Skeletal muscle satellite cell (primary cell): ENCODE results near the gene GPR162.

Experiments used
- H3K27me3 ChIP-seq: 2 replicates; pipeline ENCODE4 v1.7.0; 2013; ENCODE audit warnings: low read length; ENCODE audit not compliant: control insufficient read depth, insufficient read depth
- H3K36me3 ChIP-seq: 2 replicates; pipeline ENCODE4 v1.7.0; 2013; ENCODE audit warnings: mild to moderate bottlenecking, control low read depth, low read length; ENCODE audit not compliant: insufficient read depth
- H3K4me1 ChIP-seq: 2 replicates; pipeline ENCODE4 v1.7.0; 2013; ENCODE audit warnings: low read length; ENCODE audit not compliant: control insufficient read depth, insufficient read depth
- H3K4me2 ChIP-seq: 2 replicates; pipeline ENCODE4 v1.7.0; 2013; ENCODE audit warnings: mild to moderate bottlenecking, low read length
- H3K4me3 ChIP-seq: 2 replicates; pipeline ENCODE4 v1.7.0; 2013; ENCODE audit warnings: low read length
- H3K9ac ChIP-seq: 2 replicates; pipeline ENCODE4 v1.7.0; 2013; ENCODE audit warnings: mild to moderate bottlenecking, low read depth, low read length, moderate library complexity
- H3K9me3 ChIP-seq: replicated peaks from 2 replicates; pipeline ENCODE4 v1.7.0; 2013; ENCODE audit warnings: mild to moderate bottlenecking, control low read depth, low read length

The GPR162 gene

GRCh38 chr12:6831450-6831995 lies 9.9 kb downstream of the GPR162 start:
- H3K27me3 ChIP-seq, result no peaks in the 10 kb centered on the region
- H3K4me2 ChIP-seq, result no peak overlapping the region
- no peaks in the 10 kb centered on the region for H3K9me3 ChIP-seq
- H3K4me3 ChIP-seq, result no peak overlapping the region
- no peak overlapping the region for H3K9ac ChIP-seq
- H3K4me1 ChIP-seq, result peaks cover 17% of the 10 kb centered on the region
- peaks cover 43% of the 10 kb centered on the region for H3K36me3 ChIP-seq

GRCh38 chr12:6832125-6832524 lies 10.5 kb downstream of the GPR162 start:
- Histone ChIP-seq H3K4me1 (peaks cover 14% of the 10 kb centered on the region), H3K27me3 (no peaks in the 10 kb centered on the region), H3K36me3 (peaks cover 49% of the 10 kb centered on the region), H3K4me2 (no peak overlapping the region), H3K9me3 (no peaks in the 10 kb centered on the region), H3K9ac (no peak overlapping the region), H3K4me3 (no peak overlapping the region)

GRCh38 chr12:6833189-6833890 lies 11.7 kb downstream of the GPR162 start:
- H3K9ac ChIP-seq, result no peak overlapping the region
- H3K4me3 ChIP-seq, result no peak overlapping the region
- H3K9me3 ChIP-seq, result no peaks in the 10 kb centered on the region
- H3K4me2 ChIP-seq, result no peak overlapping the region
- H3K36me3 ChIP-seq, result peaks cover 61% of the 10 kb centered on the region
- peaks cover 9% of the 10 kb centered on the region for H3K4me1 ChIP-seq
- H3K27me3 ChIP-seq, result no peaks in the 10 kb centered on the region

- H3K9ac ChIP-seq, result no peak overlapping the region
- peaks cover 9% of the 10 kb centered on the region for H3K4me1 ChIP-seq
- H3K36me3 ChIP-seq, result peaks cover 70% of the 10 kb centered on the region
- H3K9me3 ChIP-seq, result no peaks in the 10 kb centered on the region
- no peak overlapping the region for H3K4me2 ChIP-seq
- H3K27me3 ChIP-seq, result no peaks in the 10 kb centered on the region
- no peak overlapping the region for H3K4me3 ChIP-seq
Measured at GRCh38 chr12:6834254-6834653, 12.6 kb downstream of the GPR162 start.

DNA sequence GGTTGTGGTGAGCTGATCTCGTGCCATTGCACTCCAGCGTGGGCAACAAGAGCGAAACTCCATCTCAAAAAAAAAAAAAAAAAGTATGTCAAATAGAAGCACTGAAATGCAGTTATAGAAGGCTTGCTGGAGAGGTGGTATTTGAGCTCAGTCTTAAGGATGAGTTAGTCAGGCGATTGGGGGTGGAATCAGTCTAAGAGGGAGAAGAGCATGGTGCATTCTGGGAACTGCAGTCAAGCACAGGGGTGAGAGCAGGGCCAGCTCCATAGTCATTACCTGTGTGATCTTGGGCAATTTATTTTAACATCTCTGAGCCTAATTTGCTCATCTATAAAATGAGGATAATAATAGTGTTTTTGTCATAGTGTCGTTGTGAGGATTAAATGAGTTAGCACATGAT lies 13.3 kb downstream of the GPR162 start:
- no peak overlapping the region for H3K4me3 ChIP-seq
- peaks cover 4% of the 10 kb centered on the region for H3K4me1 ChIP-seq
- H3K9ac ChIP-seq, result no peak overlapping the region
- H3K9me3 ChIP-seq, result no peaks in the 10 kb centered on the region
- no peaks in the 10 kb centered on the region for H3K27me3 ChIP-seq
- peaks cover 75% of the 10 kb centered on the region for H3K36me3 ChIP-seq
- no peak overlapping the region for H3K4me2 ChIP-seq

DNA sequence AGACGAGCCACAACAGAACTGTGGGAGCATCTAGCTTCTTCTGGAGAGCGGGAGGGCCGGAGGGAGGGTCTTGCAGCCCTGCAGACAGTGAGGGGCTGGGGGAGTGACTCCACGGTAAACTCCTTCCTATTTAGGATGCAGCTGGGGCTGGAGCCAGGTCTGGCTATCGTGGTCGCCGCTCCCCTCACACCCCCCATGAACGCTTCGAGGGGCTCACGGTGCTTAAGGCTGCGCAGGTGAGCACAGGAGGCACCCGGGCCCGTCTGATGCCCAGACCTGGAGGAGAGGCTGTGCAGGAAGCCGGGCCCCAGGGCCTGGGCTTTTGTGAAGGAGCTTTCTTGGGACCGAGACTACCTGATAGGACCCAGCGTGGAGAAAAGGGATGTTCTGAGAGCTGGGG lies 15.2 kb downstream of the GPR162 start:
- H3K36me3 ChIP-seq, result peaks cover 70% of the 10 kb centered on the region
- no peak overlapping the region for H3K4me2 ChIP-seq

GRCh38 chr12:6837370-6838060 lies 15.9 kb downstream of the GPR162 start:
- Histone ChIP-seq H3K9ac (no peak overlapping the region), H3K4me3 (no peak overlapping the region), H3K4me2 (no peak overlapping the region), H3K36me3 (peaks cover 64% of the 10 kb centered on the region), H3K27me3 (no peaks in the 10 kb centered on the region), H3K4me1 (no peaks in the 10 kb centered on the region), H3K9me3 (no peaks in the 10 kb centered on the region)

More for the DNA sequence above, 15.2 kb downstream of the GPR162 start:
- Histone ChIP-seq H3K4me3 (no peak overlapping the region), H3K9ac (no peak overlapping the region), H3K27me3 (no peaks in the 10 kb centered on the region), H3K9me3 (no peaks in the 10 kb centered on the region), H3K4me1 (no peaks in the 10 kb centered on the region)

DNA sequence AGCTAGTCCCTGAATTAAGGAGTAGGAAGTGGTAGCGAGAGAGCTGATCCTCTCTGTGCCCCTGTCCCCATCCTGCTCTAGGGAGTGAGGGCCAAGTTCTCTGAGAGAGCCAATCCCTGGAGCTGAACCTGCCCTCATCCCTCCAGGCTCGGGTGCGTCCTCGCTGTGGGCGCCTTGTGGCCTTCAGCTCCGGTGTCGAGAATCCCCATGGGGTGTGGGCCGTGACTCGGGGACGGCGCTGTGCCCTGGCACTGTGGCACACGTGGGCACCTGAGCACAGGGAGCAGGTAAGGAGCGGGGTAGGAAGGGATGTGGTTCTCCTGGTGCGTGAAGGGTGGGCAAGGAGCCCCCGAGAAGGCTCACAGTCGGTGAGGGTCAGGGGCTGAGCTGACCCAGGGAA lies 17.2 kb downstream of the GPR162 start:
- Histone ChIP-seq H3K4me1 (no peaks in the 10 kb centered on the region), H3K4me2 (no peak overlapping the region), H3K9me3 (no peaks in the 10 kb centered on the region), H3K4me3 (no peak overlapping the region), H3K27me3 (no peaks in the 10 kb centered on the region), H3K9ac (no peak overlapping the region), H3K36me3 (peaks cover 56% of the 10 kb centered on the region)

DNA sequence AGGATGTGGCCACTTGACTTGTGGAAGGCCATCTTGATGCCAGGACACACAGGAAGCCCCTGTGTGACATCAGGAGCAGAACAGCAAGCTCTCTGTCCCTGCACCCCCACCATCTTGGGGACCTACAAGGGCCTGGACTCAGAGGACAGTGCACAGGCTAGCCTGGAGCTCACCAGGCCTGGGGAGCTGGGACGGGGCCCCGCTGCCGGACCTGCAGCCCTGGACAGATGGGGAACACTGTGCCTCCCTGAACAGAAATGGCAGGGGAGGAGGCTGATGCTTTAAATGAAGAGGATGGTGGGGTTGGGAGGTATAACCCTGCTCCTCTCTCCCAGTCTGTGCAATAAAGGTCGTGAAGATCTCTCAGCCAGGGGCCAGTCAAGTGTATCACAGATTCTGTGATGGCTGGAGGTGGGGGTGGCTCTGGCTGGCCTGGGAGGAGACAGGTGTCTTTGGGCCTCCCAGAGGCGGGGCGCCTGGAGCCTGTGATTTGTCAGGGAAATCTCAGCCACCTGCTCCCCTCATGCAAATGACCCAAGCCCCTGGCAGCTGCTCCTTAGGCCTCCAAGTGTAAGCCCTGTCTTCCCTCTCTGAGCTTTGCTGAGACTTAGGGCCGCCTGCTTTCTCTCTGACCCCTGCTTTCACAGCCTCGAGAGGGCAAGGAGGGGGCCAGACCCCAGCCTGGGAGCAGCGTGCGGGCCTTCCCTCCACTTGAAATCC lies 18.0 kb downstream of the GPR162 start:
- Histone ChIP-seq H3K9ac (no peak overlapping the region), H3K36me3 (peaks cover 51% of the 10 kb centered on the region), H3K4me1 (no peaks in the 10 kb centered on the region), H3K4me2 (no peak overlapping the region), H3K27me3 (no peaks in the 10 kb centered on the region), H3K9me3 (no peaks in the 10 kb centered on the region), H3K4me3 (no peak overlapping the region)

GRCh38 chr12:6840330-6840729 lies 18.7 kb downstream of the GPR162 start:
- Histone ChIP-seq H3K4me3 (no peak overlapping the region), H3K4me2 (no peak overlapping the region), H3K36me3 (peaks cover 58% of the 10 kb centered on the region), H3K4me1 (no peaks in the 10 kb centered on the region), H3K27me3 (no peaks in the 10 kb centered on the region), H3K9ac (no peak overlapping the region), H3K9me3 (no peaks in the 10 kb centered on the region)

DNA sequence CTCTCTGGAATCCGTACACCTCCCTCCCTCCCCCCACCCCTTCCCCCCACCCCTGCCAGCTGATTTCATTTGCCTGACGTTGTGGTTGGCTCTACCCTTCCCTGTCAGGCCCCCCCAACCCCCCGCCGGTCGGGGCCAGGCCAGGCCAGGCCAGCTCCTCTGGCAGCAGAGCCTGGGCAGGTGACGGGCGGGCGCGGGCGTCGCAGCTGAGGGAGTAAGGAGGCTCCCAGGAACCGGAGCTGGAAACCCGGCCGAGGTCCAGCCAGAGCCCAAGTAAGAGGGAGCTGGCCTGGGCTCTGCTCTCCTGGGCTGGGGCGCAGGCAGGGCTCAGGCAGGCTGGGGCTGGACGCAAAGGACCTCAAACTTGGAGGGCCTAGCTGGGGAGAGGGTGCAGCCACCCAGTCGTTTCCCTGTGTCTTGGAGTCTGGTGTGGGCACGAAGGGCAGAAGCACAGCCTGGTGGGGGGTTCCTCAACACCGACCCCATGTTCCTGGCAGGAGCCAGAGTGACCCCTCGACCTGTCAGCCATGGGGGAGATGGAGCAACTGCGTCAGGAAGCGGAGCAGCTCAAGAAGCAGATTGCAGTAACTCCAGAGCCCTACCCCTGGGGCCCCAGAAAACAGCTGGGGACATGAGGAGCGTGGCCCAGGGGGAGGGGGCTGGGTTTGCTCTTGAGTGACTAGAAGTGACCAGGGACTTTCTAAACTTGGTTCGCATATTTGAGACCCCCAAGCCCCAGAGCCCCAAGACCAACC lies 19.3 kb downstream of the GPR162 start, which contains the start of gene GNB3:
TSS of gene GNB3 (plus strand) at position 165 of the 755 bp plus-strand sequence. CDS start at position 528, 363 bp downstream.
- peaks cover 63% of the 10 kb centered on the region for H3K36me3 ChIP-seq
- H3K4me2 ChIP-seq, result no peak within 1 kb of the TSS
- no peak within 1 kb of the TSS for H3K4me3 ChIP-seq
- no peak within 1 kb of the TSS for H3K9ac ChIP-seq
- H3K27me3 ChIP-seq, result no peaks in the 10 kb centered on the region
- H3K4me1 ChIP-seq, result no peaks in the 10 kb centered on the region
- H3K9me3 ChIP-seq, result no peaks in the 10 kb centered on the region
